ENCODE data around the gene LDB2. TPM values are rescaled to one million over a fixed set of nuclear protein-coding genes. Genes with fewer than 3 reads are reported as not detected.

LDB2 gene
- total RNA-seq, 2 donors from 2014 or later = 11.4 to 14.5 TPM

GRCh38 chr4:16607241-16608066 is 291.0 kb downstream of the LDB2 start:
- TF ChIP-seq CTCF (conservative IDR thresholded peaks at IDR 0.05) = no peak

GRCh38 chr4:16606691-16607090 is 291.8 kb downstream of the LDB2 start:
- Mint-ChIP-seq H3K9me3 (peaks cover 1% of the 10 kb centered on the region), H3K4me3 (no peak overlapping the region), H3K36me3 (ENCODE audit: low read depth) (no peaks in the 10 kb centered on the region), H3K4me1 (peaks cover 25% of the 10 kb centered on the region), H3K27me3 (ENCODE audit: insufficient read depth) (no peaks in the 10 kb centered on the region), H3K27ac (no peak overlapping the region)
- Histone ChIP-seq H3K4me1 (ENCODE audit: control insufficient read depth, insufficient read depth, low read length) (peaks cover 4% of the 10 kb centered on the region), H3K36me3 (ENCODE audit: control insufficient read depth, insufficient read depth, low read length) (no peaks in the 10 kb centered on the region), H3K4me3 (ENCODE audit: low read length) (no peak overlapping the region), H3K9ac (ENCODE audit: extremely low read depth, low read length, poor library complexity, severe bottlenecking) (no peak overlapping the region), H3K27me3 (ENCODE audit: control insufficient read depth, insufficient read depth, low read length, poor library complexity, severe bottlenecking) (no peaks in the 10 kb centered on the region), H3K9me3 (ENCODE audit: control insufficient read depth, low read length) (no peaks in the 10 kb centered on the region), H3K27ac (ENCODE audit: low read depth, low read length) (no peak overlapping the region)
- WGBS, 2 experiments (ENCODE audit: insufficient coverage in 1 of 2, insufficient read length in 1 of 2) = 93 to 100% methylated on average over 1 to 2 of the region's 2 CpGs
- no peak for DNase-seq
- TF ChIP-seq CTCF (conservative IDR thresholded peaks at IDR 0.05) = no peak

More at GRCh38 chr4:16607241-16608066, 291.0 kb downstream of the LDB2 start:
- H3K9ac ChIP-seq (ENCODE audit: extremely low read depth, low read length, poor library complexity, severe bottlenecking) = no peak overlapping the region
- no peaks in the 10 kb centered on the region for H3K36me3 ChIP-seq (ENCODE audit: control insufficient read depth, insufficient read depth, low read length)
- H3K9me3 ChIP-seq (ENCODE audit: control insufficient read depth, low read length) = no peaks in the 10 kb centered on the region
- peaks cover 3% of the 10 kb centered on the region for H3K9me3 Mint-ChIP-seq
- H3K4me1 ChIP-seq (ENCODE audit: control insufficient read depth, insufficient read depth, low read length) = peaks cover 4% of the 10 kb centered on the region
- H3K4me1 Mint-ChIP-seq = peaks cover 25% of the 10 kb centered on the region
- H3K36me3 Mint-ChIP-seq (ENCODE audit: low read depth) = no peaks in the 10 kb centered on the region
- H3K27ac ChIP-seq (ENCODE audit: low read depth, low read length) = no peak overlapping the region
- no peak overlapping the region for H3K27ac Mint-ChIP-seq
- whole genome bisulfite sequencing, 2 experiments (ENCODE audit: insufficient coverage in 1 of 2, insufficient read length in 1 of 2) = 90 to 94% methylated on average over 7 of the region's 7 CpGs
- DNase-seq = no peak
- no peak overlapping the region for H3K4me3 ChIP-seq (ENCODE audit: low read length)
- no peaks in the 10 kb centered on the region for H3K27me3 Mint-ChIP-seq (ENCODE audit: insufficient read depth)
- H3K27me3 ChIP-seq (ENCODE audit: control insufficient read depth, insufficient read depth, low read length, poor library complexity, severe bottlenecking) = no peaks in the 10 kb centered on the region
- H3K4me3 Mint-ChIP-seq = no peak overlapping the region

- Mint-ChIP-seq H3K36me3 (ENCODE audit: low read depth) (no peaks in the 10 kb centered on the region), H3K4me1 (peaks cover 10% of the 10 kb centered on the region), H3K4me3 (no peak overlapping the region), H3K9me3 (no peaks in the 10 kb centered on the region), H3K27ac (no peak overlapping the region), H3K27me3 (ENCODE audit: insufficient read depth) (no peaks in the 10 kb centered on the region)
- WGBS, 2 experiments (ENCODE audit: insufficient coverage in 1 of 2, insufficient read length in 1 of 2) = 93 to 100% methylated on average over 2 to 4 of the region's 4 CpGs
- Histone ChIP-seq H3K9ac (ENCODE audit: extremely low read depth, low read length, poor library complexity, severe bottlenecking) (no peak overlapping the region), H3K27ac (ENCODE audit: low read depth, low read length) (no peak overlapping the region), H3K27me3 (ENCODE audit: control insufficient read depth, insufficient read depth, low read length, poor library complexity, severe bottlenecking) (no peaks in the 10 kb centered on the region), H3K9me3 (ENCODE audit: control insufficient read depth, low read length) (no peaks in the 10 kb centered on the region), H3K36me3 (ENCODE audit: control insufficient read depth, insufficient read depth, low read length) (no peaks in the 10 kb centered on the region), H3K4me3 (ENCODE audit: low read length) (no peak overlapping the region), H3K4me1 (ENCODE audit: control insufficient read depth, insufficient read depth, low read length) (no peaks in the 10 kb centered on the region)
- peak; percentile 12 for TF ChIP-seq CTCF (conservative IDR thresholded peaks at IDR 0.05)
- DNase-seq = no peak
Observed at GRCh38 chr4:16603178-16603577, 295.3 kb downstream of the LDB2 start.
